ENCODE measurements around the gene SBNO2.
A peak's percentile ranks its signal among the peaks of the same experiment; 100 is the strongest.
"Not testable (repeated sequence)": the region's sequence is repeated elsewhere in the genome, so short reads cannot be mapped to it uniquely, and the experiment has no call there.

SBNO2 gene

GRCh38 chr19:1115646-1116420 lies 58.2 kb downstream of the SBNO2 start:
- DNase-seq = no peak

DNA sequence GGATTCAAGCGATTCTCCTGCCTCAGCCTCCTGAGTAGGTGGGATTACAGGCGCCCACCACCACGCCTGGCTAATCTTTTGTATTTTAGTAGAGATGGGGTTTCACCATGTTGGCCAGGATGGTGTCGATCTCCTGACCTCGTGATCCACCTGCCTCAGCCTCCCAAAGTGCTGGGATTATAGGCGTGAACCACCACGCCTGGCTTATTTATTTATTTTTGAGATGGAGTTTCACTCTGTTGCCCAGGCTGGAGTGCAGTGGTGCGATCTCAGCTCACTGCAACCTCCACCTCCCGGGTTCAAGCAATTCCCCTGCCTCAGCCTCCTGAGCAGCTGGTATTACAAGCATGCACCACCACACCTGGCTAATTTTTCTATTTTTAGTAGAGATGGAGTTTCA lies 59.3 kb downstream of the SBNO2 start:
- DNase-seq = not testable (repeated sequence)

- no peak for DNase-seq
Observed at GRCh38 chr19:1113986-1114483, 60.0 kb downstream of the SBNO2 start.

DNA sequence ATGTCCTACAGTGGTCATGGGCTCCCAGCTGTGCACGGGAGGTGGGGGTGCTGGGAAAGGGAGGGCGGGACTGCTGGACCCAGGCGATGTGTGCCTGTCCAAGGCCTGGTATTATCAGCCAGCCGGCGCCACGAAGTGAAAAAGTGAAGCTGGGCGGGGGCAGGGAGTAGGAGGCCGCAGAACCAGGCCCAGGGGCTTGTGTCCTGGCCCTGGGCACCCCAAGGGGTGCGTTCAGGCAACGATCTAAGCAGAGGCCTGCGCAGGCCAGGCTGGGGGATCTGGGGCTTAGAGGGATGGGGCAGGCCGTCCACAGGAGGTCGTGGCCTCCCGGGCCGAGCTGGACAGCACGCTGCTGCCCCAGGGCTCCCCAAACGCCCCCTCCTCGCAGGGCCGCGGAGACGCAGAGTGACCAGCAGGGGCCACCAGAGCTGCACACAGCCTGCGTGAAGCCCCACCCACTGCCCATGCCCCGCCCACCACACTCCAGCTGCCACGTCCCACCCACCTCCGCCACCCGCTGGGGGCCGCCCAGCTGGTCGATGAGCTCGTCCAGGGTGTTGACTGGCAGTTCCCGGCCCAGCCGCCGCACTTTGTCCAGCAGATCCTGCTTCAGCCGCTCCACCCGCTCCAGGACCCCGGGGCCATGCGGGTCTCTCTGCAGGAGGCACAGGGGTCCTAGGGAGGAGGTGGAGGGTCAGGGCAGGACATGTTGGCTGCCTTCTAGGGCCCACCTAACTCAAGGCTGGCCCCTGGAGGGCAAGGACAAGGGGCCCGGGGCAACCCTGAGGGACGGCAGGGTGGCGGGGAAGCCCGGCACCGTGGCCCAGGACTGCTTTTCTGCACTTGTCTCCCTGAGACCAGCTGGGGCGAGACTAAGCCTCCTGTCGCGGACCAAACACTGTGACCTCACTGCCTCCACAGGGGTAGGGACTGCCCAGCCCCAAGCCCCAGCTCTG lies 60.8 kb downstream of the SBNO2 start:
- DNase-seq = no peak

DNA sequence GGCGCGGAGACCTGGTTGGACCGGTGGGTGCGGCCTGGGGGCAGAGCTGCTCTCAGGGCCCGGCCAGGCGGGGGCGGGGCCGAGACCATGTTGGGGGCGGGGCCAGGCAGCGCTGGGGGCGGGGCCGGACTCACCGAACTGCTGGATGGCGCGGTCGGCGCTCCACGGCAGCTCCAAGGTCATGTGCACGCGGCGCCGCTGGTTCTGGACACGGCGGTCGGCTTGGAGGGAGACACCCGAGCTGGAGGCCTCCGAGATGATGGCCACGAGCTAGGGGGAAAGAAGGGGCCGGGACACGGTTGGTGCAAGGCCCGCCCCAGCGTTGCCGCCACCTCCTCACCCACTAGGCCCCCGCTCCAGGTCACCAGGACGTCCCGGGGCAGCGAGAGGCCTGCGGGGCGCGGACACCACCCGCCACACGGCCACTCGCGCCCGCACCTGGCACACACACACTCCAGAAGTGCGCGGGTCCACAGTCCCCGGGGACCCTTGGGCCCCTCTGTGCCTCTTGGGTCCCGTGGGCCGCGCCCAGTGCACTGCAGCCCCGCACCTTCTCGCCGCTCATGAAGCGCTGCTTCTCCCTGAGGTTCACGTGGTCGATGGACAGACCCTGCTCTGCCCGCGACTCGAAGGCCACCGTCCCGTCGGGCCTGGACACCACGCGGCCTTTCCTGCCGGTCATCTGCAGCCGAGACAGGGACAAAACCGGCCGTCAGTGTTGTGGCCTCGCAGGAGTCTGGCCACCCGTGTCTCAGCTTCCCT lies 61.6 kb downstream of the SBNO2 start:
- DNase-seq = no peak

DNA sequence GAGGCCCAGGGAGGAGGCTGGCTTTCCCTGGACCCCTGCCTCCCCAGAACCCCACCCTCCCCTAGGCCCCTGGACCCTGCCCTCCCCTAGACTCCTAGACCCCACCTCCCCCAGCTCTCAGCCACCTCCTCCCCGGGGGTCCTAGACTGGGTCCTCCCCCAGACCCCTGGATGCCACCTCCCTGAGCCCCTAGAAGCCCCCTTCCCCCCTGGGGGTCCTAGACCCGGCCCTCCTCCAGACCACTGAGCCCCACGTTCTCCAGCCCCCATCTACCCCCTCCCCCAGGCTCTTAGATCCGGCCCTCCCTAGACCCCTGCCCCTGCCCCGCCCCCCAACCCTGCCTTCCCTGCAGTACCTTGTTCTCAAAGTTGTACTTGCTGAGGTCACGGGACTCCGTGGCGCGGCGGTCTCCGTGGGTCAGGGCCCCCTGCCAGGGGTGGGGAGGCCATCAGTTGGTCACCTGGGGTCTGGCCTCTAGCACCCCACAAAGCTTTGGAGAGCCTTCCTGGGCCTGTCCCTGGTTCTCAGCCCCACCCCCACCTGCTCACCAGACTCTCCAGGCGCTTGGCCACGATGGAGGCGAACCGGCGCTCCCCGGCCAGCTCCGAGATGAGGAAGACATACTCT lies 62.3 kb downstream of the SBNO2 start:
- DNase-seq = no peak

DNA sequence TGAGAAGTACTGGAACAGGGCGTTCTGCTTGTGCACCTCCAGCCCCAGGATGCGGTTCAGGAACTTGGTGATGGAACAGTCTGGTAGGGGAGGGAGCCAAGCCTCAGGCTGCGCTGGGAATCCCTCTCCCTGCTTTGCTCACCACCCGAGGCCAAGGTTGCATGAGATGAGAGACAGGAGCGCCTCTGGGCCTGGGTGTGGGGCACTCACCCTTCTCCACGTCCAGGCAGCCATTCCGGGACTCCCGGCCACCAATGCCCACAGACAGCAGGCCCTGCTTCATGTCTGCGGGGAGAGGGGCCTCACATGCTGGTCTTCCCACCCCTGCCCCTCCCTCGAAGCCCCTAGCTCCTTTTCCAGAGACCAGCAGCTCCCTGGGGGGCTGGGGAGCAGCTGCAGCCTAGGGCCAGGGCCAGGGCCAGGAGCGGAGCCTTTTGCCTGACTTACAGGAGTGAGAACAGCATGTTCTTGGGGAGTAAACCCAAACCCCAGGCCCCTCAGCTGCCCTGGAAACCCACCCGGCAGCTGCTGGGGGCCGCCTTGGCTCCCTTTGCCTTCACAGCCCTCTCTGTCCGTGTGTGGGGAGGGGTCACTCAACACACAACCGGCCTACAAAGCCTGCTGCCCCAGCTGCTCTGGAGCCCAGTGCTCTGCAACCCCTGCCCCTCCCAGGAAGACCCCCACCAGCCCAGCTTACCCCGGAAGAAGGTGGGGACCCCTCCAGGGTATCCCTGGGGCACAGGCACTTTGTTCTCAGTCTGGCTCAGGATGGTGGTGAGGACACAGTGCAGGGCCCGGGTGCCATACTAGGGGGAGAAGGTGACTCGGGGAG lies 63.0 kb downstream of the SBNO2 start:
- no peak for DNase-seq

DNA sequence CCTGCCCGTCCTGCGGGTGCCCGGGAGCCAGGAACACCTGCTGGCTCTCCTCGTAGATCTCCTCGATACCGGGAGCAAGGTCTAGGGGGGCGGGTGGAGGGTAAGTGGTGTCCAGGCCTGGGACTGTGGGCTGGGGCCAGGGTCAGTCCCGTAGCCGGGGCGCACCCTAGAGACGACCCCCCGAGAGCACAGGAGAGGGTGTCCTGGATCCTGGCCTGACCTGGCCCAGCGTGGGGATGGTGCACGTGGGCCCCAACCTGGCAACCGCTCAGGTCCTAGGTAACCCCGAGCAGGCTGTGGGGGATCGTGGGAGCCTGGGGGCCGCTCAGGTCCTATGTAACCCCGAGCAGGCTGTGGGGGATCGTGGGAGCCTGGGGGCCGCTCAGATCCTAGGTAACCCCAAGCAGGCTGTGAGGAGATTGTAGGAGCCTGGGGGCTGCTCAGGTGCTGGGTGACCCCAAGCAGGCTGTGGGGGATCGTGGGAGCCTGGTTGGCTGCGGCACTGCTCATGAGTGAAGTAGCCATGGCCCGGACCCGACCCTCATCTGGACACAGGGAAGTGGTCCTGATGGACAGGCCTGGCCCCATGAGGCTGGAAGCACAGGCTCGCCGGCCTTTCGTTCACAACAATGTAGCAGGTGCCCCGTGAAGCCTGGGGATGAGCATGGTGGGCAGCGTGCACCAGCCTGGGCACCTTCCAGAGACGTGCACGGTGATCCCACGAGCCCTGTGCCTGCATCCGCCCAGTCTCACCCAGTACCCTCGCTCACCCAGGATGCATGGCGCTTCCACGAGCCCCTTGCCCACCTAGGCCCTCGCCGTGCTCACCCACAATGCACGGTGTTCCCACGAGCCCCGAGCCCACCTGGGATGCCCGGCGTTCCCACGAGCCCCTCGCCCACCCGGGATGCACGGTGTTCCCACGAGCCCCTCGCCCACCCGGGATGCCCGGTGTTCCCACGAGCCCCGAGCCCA lies 64.1 kb downstream of the SBNO2 start:
- no peak for DNase-seq

GRCh38 chr19:1109032-1109551 lies 65.0 kb downstream of the SBNO2 start:
- DNase-seq = no peak

- no peak for DNase-seq
Observed at GRCh38 chr19:1108291-1109031, 65.6 kb downstream of the SBNO2 start.

- no peak for DNase-seq
Observed at GRCh38 chr19:1107661-1108261, 66.3 kb downstream of the SBNO2 start.

DNA sequence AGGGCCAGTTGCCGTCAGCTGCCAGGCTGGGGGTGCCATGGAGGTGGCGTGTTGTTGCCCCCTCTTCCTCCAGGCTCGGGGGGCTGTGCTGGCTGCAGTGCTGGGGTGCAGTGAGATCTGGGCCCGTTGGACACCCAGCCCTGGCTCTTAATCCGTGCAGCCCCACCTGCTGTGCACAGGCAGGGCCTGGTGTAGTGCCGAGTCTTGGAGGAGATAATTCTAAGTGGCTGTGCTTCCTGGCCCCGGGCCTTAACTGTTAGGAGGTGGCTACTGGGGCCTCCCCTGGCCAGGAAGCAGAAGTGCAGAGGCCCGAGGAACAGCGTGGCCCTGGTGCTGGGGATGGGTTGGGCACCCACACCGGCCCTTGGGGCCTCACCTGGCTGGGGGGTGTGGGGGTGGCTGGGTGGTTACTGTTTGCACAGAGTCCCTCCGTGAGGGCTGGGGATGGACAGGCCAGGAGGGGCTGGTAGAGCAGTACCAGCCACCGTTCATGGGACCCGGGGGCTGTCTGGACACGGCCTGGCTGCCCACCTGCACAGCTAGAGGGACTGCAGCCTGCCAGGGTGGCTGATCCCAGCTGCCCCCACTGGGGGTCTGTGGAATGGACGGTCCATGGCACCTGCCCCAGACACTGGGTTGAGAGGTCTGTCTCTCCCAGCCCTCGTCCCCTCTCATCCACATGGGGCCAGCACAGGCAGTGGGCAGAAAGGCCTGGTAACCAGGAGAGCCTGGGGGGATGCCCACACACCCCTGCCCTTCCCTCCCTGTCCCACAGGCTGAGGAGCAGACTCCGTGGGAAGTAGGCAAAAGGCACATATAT lies 67.0 kb downstream of the SBNO2 start:
- DNase-seq = no peak

GRCh38 chr19:1105873-1106840 lies 67.9 kb downstream of the SBNO2 start:
- DNase-seq = no peak

- no peak for DNase-seq
Observed at GRCh38 chr19:1105008-1105872, 68.8 kb downstream of the SBNO2 start.

DNA sequence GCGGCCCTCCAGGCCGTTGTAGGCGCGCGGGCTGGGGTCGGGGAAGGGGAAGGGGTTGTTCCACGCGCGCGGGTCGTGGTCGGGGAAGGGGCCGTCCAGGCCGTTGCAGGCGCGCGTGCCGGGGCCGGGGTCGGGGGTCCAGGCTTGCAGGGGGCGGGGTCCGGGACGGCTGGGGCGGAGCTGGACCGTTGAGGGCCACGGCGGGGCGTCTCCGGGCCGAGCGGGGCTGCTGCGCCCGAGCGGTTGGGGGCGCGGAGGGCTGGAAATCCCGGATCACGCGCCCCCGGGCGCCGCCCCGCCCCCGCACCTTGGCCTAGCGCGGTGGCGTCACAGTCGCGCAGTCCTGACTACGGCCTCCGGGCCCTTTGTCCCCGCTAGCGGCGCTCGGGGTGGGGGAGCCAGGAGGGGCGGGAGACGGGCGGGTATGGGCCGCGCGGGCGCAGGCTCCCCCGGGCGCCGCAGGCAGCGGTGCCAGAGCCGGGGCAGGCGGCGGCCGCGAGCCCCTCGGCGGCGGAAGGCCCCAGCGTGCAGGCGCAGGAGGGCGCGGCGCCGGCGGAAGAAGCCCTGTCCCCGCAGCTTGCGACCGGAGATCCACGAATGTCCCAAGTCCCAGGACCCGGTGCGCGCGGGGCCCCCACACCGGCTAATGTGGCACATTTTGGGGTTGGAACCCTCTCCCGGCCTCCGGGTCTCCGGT lies 69.6 kb downstream of the SBNO2 start:
- DNase-seq = peak; percentile 51
